K562 (cell line): ENCODE measurements around the gene STOX2. TPM values are rescaled to one million over a fixed set of nuclear protein-coding genes. Genes with fewer than 3 reads are reported as not detected.

Source experiments
- CHD2 ChIP-seq: IDR thresholded peaks from 2 replicates; pipeline ENCODE4 v1.6.1; 2011; ENCODE audit warnings: low read depth, low read length
- EGR1 ChIP-seq: fragments of 450-650 bp; conservative IDR thresholded peaks from 2 replicates; pipeline ENCODE4 v1.6.1; 2017; ENCODE audit warnings: mild to moderate bottlenecking
- JUND ChIP-seq, 2 experiments: IDR thresholded peaks; 2 replicates in 1 of 2; 3 replicates in 1 of 2; pipeline ENCODE4 v1.6.1; 2011; ENCODE audit warnings: borderline replicate concordance in 2 of 2, low read depth in 2 of 2, low read length in 2 of 2, improper control_type of control experiment in 1 of 2, missing biosample characterization in 1 of 2, missing genetic modification characterization in 1 of 2, missing genetic modification reagents in 1 of 2
- MAZ ChIP-seq, 2 experiments: fragments of 450-650 bp in 1 of 2; sonication (generic) in 1 of 2; formaldehyde crosslinking; IDR thresholded peaks in 1 of 2; conservative IDR thresholded peaks in 1 of 2; 2 replicates each; pipeline versions ENCODE4 v1.4.0 to v1.5.0; 2020; ENCODE audit warnings: mild to moderate bottlenecking in 1 of 2, missing genetic modification reagents in 1 of 2
- MBD2 ChIP-seq: sonication (generic); IDR thresholded peaks from 2 replicates; pipeline ENCODE4 v1.6.1; 2016; ENCODE audit warnings: low read depth, borderline replicate concordance
- MYC ChIP-seq, 2 experiments: fragments of 250-450 bp in 1 of 2; sonication (Bioruptor Pico) in 1 of 2; IDR thresholded peaks; 2 replicates each; pipeline versions ENCODE4 v1.5.1 to v1.6.1; 2012 to 2021; ENCODE audit warnings: low read depth in 2 of 2, borderline replicate concordance in 1 of 2, improper control_type of control experiment in 1 of 2, low read length in 1 of 2, mild to moderate bottlenecking in 1 of 2, moderate library complexity in 1 of 2
- POLR2G ChIP-seq: fragments of 200-400 bp; formaldehyde crosslinking; IDR thresholded peaks from 2 replicates; pipeline ENCODE4 v1.6.1; 2017; ENCODE audit warnings: low read depth, mild to moderate bottlenecking, antibody characterized with exemption, low read length, moderate library complexity
- SRF ChIP-seq, 2 experiments: fragments of 250-450, 450-650 bp in 1 of 2; sonication (Bioruptor Pico) in 1 of 2; sonication (generic) in 1 of 2; formaldehyde crosslinking; IDR thresholded peaks; 2 replicates each; pipeline versions ENCODE4 v1.5.0 to v1.5.1; 2020 to 2022; ENCODE audit warnings: mild to moderate bottlenecking in 1 of 2, missing genetic modification reagents in 1 of 2
- polyA plus RNA-seq, 8 experiments: library from polyadenylated mRNA; depleted of rRNA in 4 of 8; stranded (reverse) in 5 of 8; unstranded in 3 of 8; fragments of >200 nt; fragmentation: Nextera tagmentation in 2 of 8; fragmentation: Illumina TruSeq in 1 of 8; extraction: Ambion mirVana in 2 of 8; extraction: Trizol in 1 of 8; gene quantifications; 2 replicates each; pipeline versions ENCODE4 v1.2.1 to v1.2.3, GENCODE V29; 2011 to 2014; ENCODE audit warnings: inconsistent platforms in 1 of 8, missing spikeins in 1 of 8
- total RNA-seq, 7 experiments: library from RNA; depleted of rRNA in 6 of 7; stranded (reverse); fragments of >200 nt in 6 of 7; fragmentation: Illumina TruSeq in 2 of 7; extraction: Trizol in 2 of 7; gene quantifications; 2 replicates each; pipeline versions ENCODE4 v1.2.1 to v1.2.3, GENCODE V29; 2011 to 2021; ENCODE audit warnings: low replicate concordance in 1 of 7
- TF ChIP-seq, protein P1 (sequence below): IDR thresholded peaks from 3 replicates; pipeline ENCODE4 v1.6.1; 2011; ENCODE audit warnings: borderline replicate concordance, mild to moderate bottlenecking, moderate library complexity; ENCODE audit not compliant: insufficient read length; ENCODE audit errors: extremely low read depth
- TF ChIP-seq, protein P2 (sequence below), 2 experiments: fragments of 200-800 bp in 1 of 2; sonication (Bioruptor generic) in 1 of 2; sonication (generic) in 1 of 2; formaldehyde crosslinking in 1 of 2; IDR thresholded peaks in 1 of 2; conservative IDR thresholded peaks in 1 of 2; 2 replicates each; pipeline versions ENCODE4 v1.5.0 to v1.6.1; 2016 to 2020; ENCODE audit warnings: missing compliant biosample characterization in 1 of 2, missing genetic modification characterization in 1 of 2, missing genetic modification reagents in 1 of 2

Gene STOX2
- total and polyA plus RNA-seq, 9 of the 15 experiments (the other 6 are each of a cell fraction or from before 2014, with no cell fraction given) = not detected

DNA sequence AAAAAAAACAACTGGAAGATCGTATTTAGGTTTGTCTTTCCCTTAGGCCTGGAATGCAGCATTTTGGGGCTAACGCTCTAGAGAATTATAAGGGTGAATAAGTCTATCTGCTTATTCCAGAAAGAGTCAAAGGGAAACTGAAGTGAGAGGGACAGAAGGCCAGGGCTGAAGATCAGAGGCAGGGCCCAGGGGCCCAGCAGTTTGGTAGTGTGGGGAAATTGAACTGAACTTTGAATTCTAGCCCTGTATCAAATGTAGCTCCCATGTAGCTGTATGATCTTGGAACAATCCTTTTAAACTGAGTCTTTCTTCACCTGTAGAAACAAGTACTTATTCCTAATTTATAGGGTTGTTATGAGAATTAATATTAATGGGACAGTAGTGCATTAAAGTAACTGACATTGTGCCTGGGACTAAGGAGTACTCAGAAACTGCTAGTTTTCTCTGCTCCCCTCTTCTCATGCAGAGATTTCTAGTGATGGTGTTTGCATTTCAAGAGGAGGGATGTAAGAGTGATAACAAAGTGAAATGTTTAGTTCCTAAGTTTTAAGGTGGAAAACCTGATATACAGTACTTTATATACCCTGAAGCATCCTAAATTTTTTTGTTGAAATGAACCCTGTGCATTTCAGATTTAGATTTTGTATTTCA, 30.4 kb downstream of the STOX2 start (continued):
- TF ChIP-seq, protein P1, sequence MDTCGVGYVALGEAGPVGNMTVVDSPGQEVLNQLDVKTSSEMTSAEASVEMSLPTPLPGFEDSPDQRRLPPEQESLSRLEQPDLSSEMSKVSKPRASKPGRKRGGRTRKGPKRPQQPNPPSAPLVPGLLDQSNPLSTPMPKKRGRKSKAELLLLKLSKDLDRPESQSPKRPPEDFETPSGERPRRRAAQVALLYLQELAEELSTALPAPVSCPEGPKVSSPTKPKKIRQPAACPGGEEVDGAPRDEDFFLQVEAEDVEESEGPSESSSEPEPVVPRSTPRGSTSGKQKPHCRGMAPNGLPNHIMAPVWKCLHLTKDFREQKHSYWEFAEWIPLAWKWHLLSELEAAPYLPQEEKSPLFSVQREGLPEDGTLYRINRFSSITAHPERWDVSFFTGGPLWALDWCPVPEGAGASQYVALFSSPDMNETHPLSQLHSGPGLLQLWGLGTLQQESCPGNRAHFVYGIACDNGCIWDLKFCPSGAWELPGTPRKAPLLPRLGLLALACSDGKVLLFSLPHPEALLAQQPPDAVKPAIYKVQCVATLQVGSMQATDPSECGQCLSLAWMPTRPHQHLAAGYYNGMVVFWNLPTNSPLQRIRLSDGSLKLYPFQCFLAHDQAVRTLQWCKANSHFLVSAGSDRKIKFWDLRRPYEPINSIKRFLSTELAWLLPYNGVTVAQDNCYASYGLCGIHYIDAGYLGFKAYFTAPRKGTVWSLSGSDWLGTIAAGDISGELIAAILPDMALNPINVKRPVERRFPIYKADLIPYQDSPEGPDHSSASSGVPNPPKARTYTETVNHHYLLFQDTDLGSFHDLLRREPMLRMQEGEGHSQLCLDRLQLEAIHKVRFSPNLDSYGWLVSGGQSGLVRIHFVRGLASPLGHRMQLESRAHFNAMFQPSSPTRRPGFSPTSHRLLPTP = no peak
- no peak for TF ChIP-seq SRF (CRISPR knock-in tag; IDR thresholded peaks at IDR 0.05)
- no peak for TF ChIP-seq MBD2
- TF ChIP-seq MAZ (CRISPR knock-in tag; conservative IDR thresholded peaks at IDR 0.05 in 1 of 2, IDR thresholded peaks at IDR 0.05 in 1 of 2) = no peak
- TF ChIP-seq JUND (IDR thresholded peaks at IDR 0.05; ENCODE audit: borderline replicate concordance, low read depth, low read length) = no peak
- TF ChIP-seq JUND (tag; IDR thresholded peaks at IDR 0.05; ENCODE audit: borderline replicate concordance, low read depth, low read length) = no peak
- no peak for TF ChIP-seq CHD2
- no peak for TF ChIP-seq EGR1
- TF ChIP-seq MYC (IDR thresholded peaks at IDR 0.05; ENCODE audit: low read depth, low read length) = no peak
- no peak for TF ChIP-seq MYC (CRISPR knock-in tag; IDR thresholded peaks at IDR 0.05; ENCODE audit: borderline replicate concordance, low read depth)
- TF ChIP-seq POLR2G = no peak
- TF ChIP-seq, protein P2, sequence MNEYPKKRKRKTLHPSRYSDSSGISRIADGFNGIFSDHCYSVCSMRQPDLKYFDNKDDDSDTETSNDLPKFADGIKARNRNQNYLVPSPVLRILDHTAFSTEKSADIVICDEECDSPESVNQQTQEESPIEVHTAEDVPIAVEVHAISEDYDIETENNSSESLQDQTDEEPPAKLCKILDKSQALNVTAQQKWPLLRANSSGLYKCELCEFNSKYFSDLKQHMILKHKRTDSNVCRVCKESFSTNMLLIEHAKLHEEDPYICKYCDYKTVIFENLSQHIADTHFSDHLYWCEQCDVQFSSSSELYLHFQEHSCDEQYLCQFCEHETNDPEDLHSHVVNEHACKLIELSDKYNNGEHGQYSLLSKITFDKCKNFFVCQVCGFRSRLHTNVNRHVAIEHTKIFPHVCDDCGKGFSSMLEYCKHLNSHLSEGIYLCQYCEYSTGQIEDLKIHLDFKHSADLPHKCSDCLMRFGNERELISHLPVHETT (CRISPR knock-in tag; conservative IDR thresholded peaks at IDR 0.05 in 1 of 2, IDR thresholded peaks at IDR 0.05 in 1 of 2) = no peak
